Transverse colon (tissue), 4 donors: Measurements from ENCODE around the gene RGL3. TPM values are rescaled to one million over a fixed set of nuclear protein-coding genes. Genes with fewer than 3 reads are reported as not detected.
"Not testable (repeated sequence)": the region's sequence is repeated elsewhere in the genome, so short reads cannot be mapped to it uniquely, and the experiment has no call there.

ENCODE experiments used
- DNase-seq: peaks from one replicate; pipeline ENCODE4 v3.0.0-alpha.2; 2019
- H3K27ac ChIP-seq, 4 donors: fragments of 200-600 bp; sonication (generic); 2 replicates each; pipeline ENCODE4 v1.5.1; 2016 to 2018; ENCODE audit warnings: inconsistent platforms in 4 of 4
- H3K27me3 ChIP-seq: fragments of 200-600 bp; sonication (generic); 2 replicates; pipeline ENCODE4 v1.5.1; 2017; ENCODE audit warnings: inconsistent platforms
- H3K36me3 ChIP-seq, 4 donors: fragments of 200-600 bp; sonication (generic); 2 replicates each; pipeline ENCODE4 v1.5.1; 2017 to 2019; ENCODE audit warnings: inconsistent platforms in 4 of 4
- H3K4me1 ChIP-seq, 4 donors: fragments of 200-600 bp; sonication (generic); 2 replicates each; pipeline ENCODE4 v1.5.1; 2017 to 2020; ENCODE audit warnings: inconsistent platforms in 4 of 4
- H3K4me3 ChIP-seq, 4 donors: fragments of 200-600 bp; sonication (generic); 1 replicate in 1 of 4; 2 replicates in 3 of 4; pipeline versions ENCODE4 v1.5.1 to v1.6.1; 2017 to 2019; ENCODE audit warnings: inconsistent platforms in 4 of 4
- H3K9me3 ChIP-seq, 2 donors: fragments of 200-600 bp; sonication (generic); 2 replicates each; pipeline ENCODE4 v1.5.1; 2017 to 2019; ENCODE audit warnings: inconsistent platforms in 2 of 2
- EP300 ChIP-seq: sonication (generic); formaldehyde crosslinking; IDR thresholded peaks from one replicate; pipeline ENCODE4 v1.6.1; 2017; ENCODE audit warnings: antibody characterized with exemption, low read depth
- POLR2A ChIP-seq: fragments of 450-650 bp; IDR thresholded peaks from one replicate; pipeline ENCODE4 v1.6.1; 2016; ENCODE audit warnings: antibody characterized with exemption, mild to moderate bottlenecking, moderate library complexity
- POLR2AphosphoS5 ChIP-seq, 3 donors: sonication (generic); formaldehyde crosslinking; IDR thresholded peaks; one replicate each; pipeline ENCODE4 v1.6.1; 2016; ENCODE audit warnings: antibody characterized with exemption in 3 of 3
- WGBS, 2 donors: methylation state at CpG; one replicate each; pipeline ENCODE4 v1.1.5; 2018; ENCODE audit warnings: low coverage in 1 of 2; 5-methylcytosine and 5-hydroxymethylcytosine counted together
- in situ Hi-C, 4 donors: fragments of 200-750 bp; cut with MboI; loops; one replicate each; pipeline versions ENCODE4 v1.15.0 to v1.15.1; 2017; ENCODE audit warnings: low sequenced_read_pairs in 3 of 4, low pct_ligation_motif_present in 1 of 4, low pct_unique_long_range_greater_than_20kb in 1 of 4
- intact Hi-C: fragments of 100-400 bp; cut with DNase I; formaldehyde crosslinking; loops from one replicate; pipeline ENCODE4 v1.15.1; 2023; ENCODE audit warnings: low total_unique reads
- total RNA-seq, 4 donors: library from RNA; depleted of rRNA; stranded (reverse); fragments of >200 nt; gene quantifications; one replicate each; pipeline ENCODE4 v1.1.0, GENCODE V29; 2016
- TF ChIP-seq, protein P1 (sequence below), 5 experiments: fragments of 200-600 bp in 3 of 5; fragments of 450-650 bp in 2 of 5; sonication (generic) in 3 of 5; IDR thresholded peaks; 1 replicate in 2 of 5; 2 replicates in 3 of 5; pipeline ENCODE4 v1.5.1; 2016 to 2017; ENCODE audit warnings: antibody characterized with exemption in 5 of 5, inconsistent platforms in 3 of 5, mild to moderate bottlenecking in 2 of 5, moderate library complexity in 1 of 5

RGL3 gene
- total RNA-seq, 4 donors from 2014 or later: 6.7 to 78.9 (median 28.1) TPM

DNA sequence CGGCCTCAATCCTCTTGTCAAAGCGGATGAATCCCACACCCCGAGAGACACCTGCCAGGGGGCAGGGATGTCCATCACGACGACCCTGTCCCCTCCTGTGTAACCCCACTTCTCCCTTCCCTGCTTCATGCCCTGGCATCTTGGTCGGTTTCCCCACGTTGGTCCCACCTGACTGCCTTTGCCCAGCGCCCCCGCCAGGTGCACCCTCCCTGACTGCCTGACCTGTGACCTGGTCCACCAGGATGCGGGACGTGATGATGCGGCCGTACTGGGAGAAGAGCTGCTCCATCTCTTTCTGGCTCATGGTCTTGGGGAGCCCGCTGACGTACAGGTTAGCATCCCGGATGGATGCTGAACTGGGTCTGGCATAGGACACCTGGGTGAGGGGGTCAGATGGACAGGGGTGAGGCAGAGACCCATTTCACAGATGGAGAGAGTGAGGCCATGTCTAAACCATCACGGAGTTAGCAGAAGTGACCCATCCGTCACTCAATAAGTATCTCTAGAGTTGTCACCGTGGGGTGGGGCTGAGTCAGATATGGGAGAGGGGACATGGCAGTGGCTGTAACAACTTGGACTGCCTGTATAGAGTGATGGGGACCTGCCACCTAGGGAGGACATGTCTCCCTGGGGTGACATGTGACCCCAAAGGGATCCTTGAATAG, 39.3 kb upstream of the RGL3 start:
- no peak for DNase-seq
- TF ChIP-seq POLR2A: no peak
- no peak for TF ChIP-seq EP300
- TF ChIP-seq POLR2AphosphoS5 (IDR thresholded peaks at IDR 0.05): no peak
- TF ChIP-seq, protein P1, sequence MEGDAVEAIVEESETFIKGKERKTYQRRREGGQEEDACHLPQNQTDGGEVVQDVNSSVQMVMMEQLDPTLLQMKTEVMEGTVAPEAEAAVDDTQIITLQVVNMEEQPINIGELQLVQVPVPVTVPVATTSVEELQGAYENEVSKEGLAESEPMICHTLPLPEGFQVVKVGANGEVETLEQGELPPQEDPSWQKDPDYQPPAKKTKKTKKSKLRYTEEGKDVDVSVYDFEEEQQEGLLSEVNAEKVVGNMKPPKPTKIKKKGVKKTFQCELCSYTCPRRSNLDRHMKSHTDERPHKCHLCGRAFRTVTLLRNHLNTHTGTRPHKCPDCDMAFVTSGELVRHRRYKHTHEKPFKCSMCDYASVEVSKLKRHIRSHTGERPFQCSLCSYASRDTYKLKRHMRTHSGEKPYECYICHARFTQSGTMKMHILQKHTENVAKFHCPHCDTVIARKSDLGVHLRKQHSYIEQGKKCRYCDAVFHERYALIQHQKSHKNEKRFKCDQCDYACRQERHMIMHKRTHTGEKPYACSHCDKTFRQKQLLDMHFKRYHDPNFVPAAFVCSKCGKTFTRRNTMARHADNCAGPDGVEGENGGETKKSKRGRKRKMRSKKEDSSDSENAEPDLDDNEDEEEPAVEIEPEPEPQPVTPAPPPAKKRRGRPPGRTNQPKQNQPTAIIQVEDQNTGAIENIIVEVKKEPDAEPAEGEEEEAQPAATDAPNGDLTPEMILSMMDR (IDR thresholded peaks at IDR 0.05): no peak
- 83 to 100% methylated on average over 1 to 19 of the region's 19 CpGs for WGBS, 2 donors
- intact Hi-C loops: no loop called here
- in situ Hi-C loops: loop anchor here in 1 of 4 donors (25.0 kb wide), 1 partner anchor 171 kb away; the partner anchor contains the start of gene TSPAN16
- H3K4me3 ChIP-seq: no peak overlapping the region
- no peak overlapping the region for H3K27ac ChIP-seq
- no peaks in the 10 kb centered on the region for H3K9me3 ChIP-seq
- peaks cover 32% of the 10 kb centered on the region for H3K27me3 ChIP-seq
- no peaks in the 10 kb centered on the region for H3K36me3 ChIP-seq
- no peaks in the 10 kb centered on the region for H3K4me1 ChIP-seq

DNA sequence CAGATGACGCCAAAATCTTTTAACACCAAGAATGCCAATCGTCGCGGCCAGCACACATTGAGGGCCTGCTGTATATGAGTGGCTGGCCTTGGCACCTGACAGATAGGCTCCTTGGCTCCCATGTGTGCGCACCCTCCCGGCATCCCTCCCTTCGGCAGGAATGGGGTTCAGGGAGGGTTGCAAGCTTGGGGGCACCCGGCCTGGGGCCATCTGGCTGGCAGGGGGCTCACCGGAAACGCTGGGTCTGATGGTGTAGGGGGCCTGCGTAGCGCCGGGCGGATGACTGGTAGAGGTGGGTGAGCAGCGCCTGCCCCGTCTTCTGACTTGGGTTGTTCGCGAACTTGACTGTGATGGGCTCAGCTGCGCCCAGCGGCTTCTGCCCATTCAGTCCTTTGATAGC, 38.7 kb upstream of the RGL3 start:
- peaks cover 36% of the 10 kb centered on the region for H3K27me3 ChIP-seq
- H3K9me3 ChIP-seq: no peaks in the 10 kb centered on the region
- H3K36me3 ChIP-seq: no peaks in the 10 kb centered on the region
- H3K4me1 ChIP-seq: no peaks in the 10 kb centered on the region
- in situ Hi-C loops: loop anchor here in 1 of 4 donors (25.0 kb wide), 1 partner anchor 171 kb away; the partner anchor contains the start of gene TSPAN16
- no peak overlapping the region for H3K27ac ChIP-seq
- no peak overlapping the region for H3K4me3 ChIP-seq
- DNase-seq: no peak
- intact Hi-C loops: no loop called here
- WGBS, 2 donors: 84% methylated on average over 20 of the region's 20 CpGs; no CpG with 5 or more reads in 1 of the 2 donors
- no peak for TF ChIP-seq EP300
- TF ChIP-seq, protein P1 (IDR thresholded peaks at IDR 0.05): no peak
- no peak for TF ChIP-seq POLR2A
- TF ChIP-seq POLR2AphosphoS5 (IDR thresholded peaks at IDR 0.05): no peak

DNA sequence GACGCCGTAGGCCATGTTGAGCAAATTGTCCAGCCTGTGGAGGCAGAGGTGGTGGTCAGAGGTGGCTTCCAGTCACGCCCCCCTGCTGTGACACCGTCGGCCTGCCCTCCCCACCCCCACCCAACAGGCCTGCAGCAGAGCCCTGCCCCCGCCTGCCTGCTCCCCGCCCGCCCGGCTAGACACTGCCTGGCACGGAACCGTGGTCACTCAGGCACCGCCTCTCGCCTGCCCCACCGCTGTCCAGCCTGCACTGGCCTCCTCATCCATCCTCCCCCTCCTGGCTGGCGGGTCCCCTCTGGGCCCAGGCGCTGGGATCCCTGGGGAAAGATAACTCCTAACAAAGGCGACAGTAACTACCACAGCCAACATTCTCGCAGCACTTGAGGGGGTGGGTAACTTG, 38.0 kb upstream of the RGL3 start:
- Histone ChIP-seq H3K36me3 (no peaks in the 10 kb centered on the region), H3K9me3 (no peaks in the 10 kb centered on the region), H3K27me3 (peaks cover 38% of the 10 kb centered on the region), H3K27ac (no peak overlapping the region), H3K4me3 (no peak overlapping the region), H3K4me1 (no peaks in the 10 kb centered on the region)
- TF ChIP-seq EP300 (no peak), POLR2AphosphoS5 (IDR thresholded peaks at IDR 0.05) (no peak), POLR2A (no peak)
- TF ChIP-seq, protein P1 (IDR thresholded peaks at IDR 0.05): no peak
- no peak for DNase-seq
- WGBS, 2 donors: 44% methylated on average over 4 of the region's 18 CpGs; no CpG with 5 or more reads in 1 of the 2 donors
- in situ Hi-C loops (loop anchor here in 1 of 4 donors (25.0 kb wide), 1 partner anchor 170 kb away; the partner anchor contains the start of gene TSPAN16), intact Hi-C loops (no loop called here)

DNA sequence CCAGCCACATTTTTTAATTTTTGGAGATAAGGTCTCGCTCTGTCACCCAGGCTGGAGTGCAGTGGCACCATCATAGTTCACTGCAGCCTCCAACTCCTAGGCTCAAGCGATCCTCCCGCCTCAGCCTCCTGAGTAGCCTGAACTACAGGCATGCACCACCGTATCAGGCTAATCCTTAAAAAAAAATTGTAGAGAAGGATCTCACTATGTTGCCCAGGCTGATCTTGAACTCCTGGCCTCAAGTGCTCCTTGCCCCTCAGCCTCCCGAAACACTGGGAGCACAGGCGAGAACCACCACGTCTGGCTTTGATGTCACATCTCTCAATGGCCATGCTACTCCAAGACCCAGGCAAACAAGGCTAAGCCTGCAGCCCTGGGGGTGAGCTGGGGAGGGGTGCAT, 37.5 kb upstream of the RGL3 start:
- Histone ChIP-seq H3K4me1 (peaks cover 0 to 1% (median 0%) of the 10 kb centered on the region in 4 donors), H3K9me3 (no peaks in the 10 kb centered on the region), H3K36me3 (no peaks in the 10 kb centered on the region), H3K27me3 (peaks cover 38% of the 10 kb centered on the region), H3K4me3 (no peak overlapping the region), H3K27ac (no peak overlapping the region)
- TF ChIP-seq, protein P1 (IDR thresholded peaks at IDR 0.05): no peak
- TF ChIP-seq POLR2A: no peak
- no peak for TF ChIP-seq POLR2AphosphoS5 (IDR thresholded peaks at IDR 0.05)
- TF ChIP-seq EP300: no peak
- 87% methylated on average over 7 of the region's 7 CpGs; no CpG with 5 or more reads in 1 of the 2 donors for WGBS, 2 donors
- DNase-seq: no peak
- in situ Hi-C loops (loop anchor here in 1 of 4 donors (25.0 kb wide), 1 partner anchor 169 kb away; the partner anchor contains the start of gene TSPAN16), intact Hi-C loops (no loop called here)

DNA sequence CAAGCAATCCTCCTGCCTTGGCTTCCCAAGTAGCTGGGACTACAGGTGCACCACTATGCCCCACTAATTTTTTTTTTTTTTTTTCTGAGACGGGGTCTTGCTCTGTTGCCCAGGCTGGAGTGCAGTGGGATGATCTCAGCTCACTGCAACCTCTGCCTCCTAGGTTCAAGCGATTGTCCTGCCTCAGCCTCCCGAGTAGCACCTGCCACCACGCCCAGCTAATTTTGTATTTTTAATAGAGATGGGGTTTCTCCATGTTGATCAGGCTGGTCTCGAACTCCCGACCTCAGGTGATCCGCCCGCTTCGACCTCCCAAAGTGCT, 36.1 kb upstream of the RGL3 start:
- H3K27me3 ChIP-seq: peaks cover 32% of the 10 kb centered on the region
- H3K27ac ChIP-seq, H3K4me1 ChIP-seq, H3K9me3 ChIP-seq, H3K36me3 ChIP-seq, intact Hi-C loops, DNase-seq, H3K4me3 ChIP-seq: not testable (repeated sequence)
- 61 to 85% methylated on average over 3 to 9 of the region's 9 CpGs for WGBS, 2 donors
- in situ Hi-C loops: loop anchor here in 1 of 4 donors (25.0 kb wide), 1 partner anchor 168 kb away; the partner anchor contains the start of gene TSPAN16
